RPMI8226 (cell line): ENCODE data around the gene MAN1A1.

Source experiments
- DNase-seq: peaks from one replicate; pipeline ENCODE4 v3.0.0-alpha.2; 2015

The MAN1A1 gene

GRCh38 chr6:119267126-119267905, 82.2 kb downstream of the MAN1A1 start:
- DNase-seq: no peak

DNA sequence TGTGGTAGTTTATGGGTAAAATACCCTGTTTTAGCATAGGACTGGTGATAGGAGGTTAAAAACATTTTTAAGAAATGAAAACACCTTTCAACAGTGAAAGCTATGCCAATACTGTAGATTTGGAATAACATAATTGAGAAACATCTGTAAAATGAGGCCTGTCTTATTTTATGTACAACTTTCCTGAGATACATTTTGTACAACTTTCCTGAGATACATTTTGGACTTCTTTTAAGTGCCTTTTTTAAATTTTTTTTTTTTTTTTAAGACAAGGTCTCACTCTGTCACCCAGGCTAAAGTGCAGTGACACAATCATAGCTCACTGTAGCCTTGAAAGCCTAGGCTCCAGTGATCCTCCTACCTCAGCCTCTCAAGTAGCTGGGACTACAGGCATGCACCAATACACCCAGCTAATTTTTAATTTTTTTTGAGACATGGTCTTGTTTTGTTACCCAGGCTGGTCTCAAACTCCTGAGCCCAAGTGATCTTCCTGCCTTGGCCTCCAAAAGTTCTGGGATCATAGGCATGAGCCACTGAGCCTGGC, 84.6 kb downstream of the MAN1A1 start:
- no peak for DNase-seq

DNA sequence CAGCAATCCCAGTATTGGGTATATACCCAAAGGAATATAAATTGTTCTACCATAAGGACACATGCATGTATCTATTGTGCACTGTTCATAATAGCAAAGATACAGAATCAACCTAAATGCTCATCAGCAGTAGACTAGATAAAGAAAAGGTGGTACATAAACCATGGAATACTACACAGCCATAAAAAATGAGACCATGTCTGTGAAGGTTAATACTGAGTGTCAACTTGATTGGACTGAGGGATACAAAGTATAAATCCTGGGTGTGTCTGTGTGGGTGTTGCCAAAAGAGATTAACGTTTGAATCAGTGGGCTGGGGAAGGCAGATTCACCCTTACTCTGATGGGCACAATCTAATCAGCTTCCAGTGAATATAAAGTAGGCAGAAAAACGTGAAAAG, 86.9 kb downstream of the MAN1A1 start:
- no peak for DNase-seq

GRCh38 chr6:119261944-119262284, 87.6 kb downstream of the MAN1A1 start:
- DNase-seq: no peak

DNA sequence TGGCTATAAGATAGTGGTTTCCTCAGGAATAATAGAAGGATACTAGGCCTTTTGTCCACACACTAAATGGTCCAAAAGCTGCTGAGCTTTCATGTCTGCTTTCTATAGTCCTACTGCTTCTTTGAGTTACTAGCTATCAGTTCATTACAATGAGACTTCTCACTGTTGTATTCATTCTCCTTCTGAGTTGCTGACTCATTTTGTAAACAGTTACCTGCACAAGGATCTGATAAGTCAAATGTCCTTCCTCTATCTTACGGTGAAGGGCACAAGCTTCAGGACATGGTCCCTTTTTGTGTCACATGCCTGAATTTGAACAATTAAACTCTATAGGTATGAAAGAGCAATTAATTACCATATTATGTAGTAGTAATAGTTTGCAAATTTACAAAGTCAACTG, 90.5 kb downstream of the MAN1A1 start:
- DNase-seq: no peak

GRCh38 chr6:119257726-119258125, 91.8 kb downstream of the MAN1A1 start:
- no peak for DNase-seq

- DNase-seq: no peak
Observed at GRCh38 chr6:119256978-119257462, 92.5 kb downstream of the MAN1A1 start.

GRCh38 chr6:119256392-119256791, 93.2 kb downstream of the MAN1A1 start:
- DNase-seq: no peak

DNA sequence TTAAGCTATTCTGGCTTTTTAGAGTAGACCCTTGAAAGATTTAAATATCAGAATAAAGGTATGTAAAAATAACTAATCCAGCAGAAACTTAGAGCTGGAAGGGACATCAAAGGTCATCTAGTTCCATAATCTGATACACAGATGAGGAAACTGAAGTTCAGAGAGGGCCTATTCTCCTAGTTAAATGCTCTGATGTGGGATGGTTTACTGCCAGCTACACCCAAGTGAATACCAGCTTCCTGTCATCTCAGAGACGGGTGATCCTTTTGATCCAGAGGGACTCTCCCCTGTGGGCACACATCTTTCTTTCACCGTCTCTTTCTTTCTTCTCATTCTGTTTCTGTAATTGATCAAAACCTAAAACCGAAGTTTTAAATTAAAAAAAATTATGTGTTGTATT, 94.1 kb downstream of the MAN1A1 start:
- no peak for DNase-seq

- no peak for DNase-seq
Observed at GRCh38 chr6:119250036-119250435, 99.5 kb downstream of the MAN1A1 start.

GRCh38 chr6:119249319-119249718, 100.2 kb downstream of the MAN1A1 start:
- no peak for DNase-seq

DNA sequence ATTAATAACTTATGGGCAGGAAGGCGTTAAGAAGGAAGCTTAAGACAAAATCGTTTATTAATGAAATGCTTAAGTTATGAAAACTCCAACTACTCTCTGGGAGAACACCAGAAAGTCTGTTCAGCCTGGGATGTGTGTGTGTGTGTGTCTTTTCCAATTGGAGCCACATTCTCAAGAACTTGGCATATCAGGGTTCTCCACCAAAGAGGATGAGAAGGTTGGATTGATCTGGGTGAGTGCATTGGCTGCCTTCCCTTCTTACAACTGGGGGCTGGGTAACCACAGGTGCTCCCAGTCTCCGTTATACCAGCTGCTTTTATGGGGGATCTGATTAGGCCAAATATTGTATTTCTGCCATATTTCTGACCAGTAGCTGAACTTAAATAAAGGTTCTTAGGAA, 102.1 kb downstream of the MAN1A1 start:
- DNase-seq: no peak

DNA sequence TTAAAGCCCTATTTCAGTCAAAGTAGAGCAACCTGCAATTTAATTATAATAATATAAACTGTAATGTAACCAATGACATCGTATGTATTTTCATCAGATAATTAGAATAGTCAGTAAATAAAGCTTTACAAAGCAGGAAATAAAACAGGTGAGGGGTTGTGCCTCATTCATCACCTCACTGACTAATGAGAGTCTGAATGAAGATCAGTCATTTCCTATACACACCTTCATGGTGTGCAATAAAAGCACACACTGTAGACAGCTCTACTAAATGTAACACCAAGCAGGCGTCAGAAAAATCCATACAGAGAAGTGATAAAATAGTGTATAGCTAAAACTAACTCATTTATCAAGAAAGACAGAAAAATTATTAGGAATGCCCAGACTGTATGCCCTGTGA, 105.9 kb downstream of the MAN1A1 start:
- no peak for DNase-seq

DNA sequence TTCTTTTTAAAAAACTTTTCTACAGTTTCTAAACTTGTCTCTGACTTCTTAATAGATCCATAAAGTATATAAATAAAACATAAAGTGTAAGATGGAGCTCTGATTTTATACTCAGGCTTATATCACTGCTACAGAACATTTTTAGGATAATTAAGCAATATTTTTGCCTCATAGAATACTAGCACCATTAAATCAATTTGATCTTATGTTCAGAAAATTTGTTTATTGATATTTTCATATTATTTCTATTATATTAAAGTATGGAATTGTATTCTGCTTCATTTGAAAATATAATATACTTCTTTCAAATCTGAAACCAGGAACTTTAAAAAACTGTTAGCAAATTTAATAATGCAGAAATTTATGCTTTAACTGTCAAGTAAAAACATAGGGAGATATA, 106.5 kb downstream of the MAN1A1 start:
- no peak for DNase-seq

GRCh38 chr6:119241540-119242309, 107.8 kb downstream of the MAN1A1 start:
- DNase-seq: no peak

DNA sequence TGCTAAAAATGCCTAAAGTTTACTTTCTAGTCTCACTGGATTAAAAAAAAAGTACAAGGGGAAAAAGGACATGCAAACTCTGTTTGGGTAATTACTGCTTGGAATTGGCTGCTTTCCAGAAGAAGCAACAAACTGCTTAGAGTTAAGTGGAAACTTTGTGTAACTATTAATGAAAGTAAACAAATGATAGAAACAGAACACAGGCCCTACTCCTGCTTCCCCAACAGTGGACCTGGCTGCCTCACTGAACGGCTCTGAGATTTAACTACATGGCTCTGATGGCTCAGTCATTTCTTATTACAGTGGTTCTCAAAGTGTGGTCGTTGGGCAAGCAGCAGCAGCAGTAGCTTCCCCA, 108.5 kb downstream of the MAN1A1 start:
- peak; percentile 9 for DNase-seq

- DNase-seq: no peak
Observed at GRCh38 chr6:119240257-119241110, 109.1 kb downstream of the MAN1A1 start.

DNA sequence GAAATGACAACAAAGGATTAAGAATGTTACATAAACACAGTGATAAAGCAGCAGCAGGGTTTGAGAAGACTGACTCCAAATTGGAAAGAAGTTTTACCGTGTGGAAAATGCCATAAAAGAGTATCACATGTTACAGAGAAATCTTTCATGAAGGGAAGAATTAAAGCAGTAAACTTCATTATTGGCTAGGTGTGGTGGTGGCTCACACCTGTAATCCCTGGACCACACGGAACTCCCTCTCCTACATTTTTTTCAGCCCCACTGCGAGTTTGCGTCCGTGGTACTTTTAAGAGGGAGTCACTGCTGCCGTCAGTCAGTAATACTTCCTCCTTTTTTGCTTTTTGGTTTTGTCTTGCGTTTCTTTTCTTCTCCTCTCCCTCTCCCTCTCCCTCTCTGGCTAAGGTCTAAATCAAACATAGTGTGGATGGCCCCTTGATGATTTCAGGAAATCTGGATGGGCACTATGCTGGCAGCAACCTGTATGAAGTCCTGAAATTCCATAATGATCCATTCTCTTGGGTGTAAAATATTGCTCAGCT, 112.3 kb downstream of the MAN1A1 start:
- no peak for DNase-seq

- no peak for DNase-seq
Observed at GRCh38 chr6:119234941-119235340, 114.6 kb downstream of the MAN1A1 start.

- DNase-seq: no peak
Observed at GRCh38 chr6:119234457-119234856, 115.1 kb downstream of the MAN1A1 start.

GRCh38 chr6:119233312-119233984, 116.1 kb downstream of the MAN1A1 start:
- no peak for DNase-seq

DNA sequence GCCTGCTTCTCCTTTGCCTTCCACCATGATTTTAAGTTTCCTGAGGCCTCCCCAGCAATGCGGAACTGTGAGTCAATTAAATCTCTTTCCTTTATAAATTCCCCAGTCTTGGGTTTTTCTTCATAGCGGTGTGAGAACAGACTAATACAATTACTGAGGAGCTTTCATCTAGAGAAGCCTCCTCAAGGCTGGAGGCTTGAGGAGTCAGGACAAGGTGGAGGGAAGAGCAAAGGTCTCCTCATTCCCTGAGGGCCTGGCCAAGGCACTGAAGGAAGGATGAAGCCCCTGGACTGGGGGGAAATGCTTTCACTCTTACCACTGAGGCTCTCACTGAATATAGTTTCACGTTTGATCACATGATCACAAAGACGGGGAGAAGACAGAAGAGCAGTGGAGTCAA, 118.2 kb downstream of the MAN1A1 start:
- no peak for DNase-seq
